Loucy (cell line): ENCODE measurements around the gene USP20.
A peak's percentile ranks its signal among the peaks of the same experiment; 100 is the strongest.

Experiments used
- EZH2phosphoT487 ChIP-seq: fragments of 200-600 bp; IDR thresholded peaks from 2 replicates; pipeline ENCODE4 v1.6.1; 2018; ENCODE audit warnings: antibody characterized with exemption, mild to moderate bottlenecking, moderate library complexity, borderline replicate concordance
- TF ChIP-seq, protein P1 (sequence below): fragments of 200-600 bp; sonication (generic); conservative IDR thresholded peaks from 2 replicates; pipeline ENCODE4 v1.5.1; 2014; ENCODE audit warnings: mild to moderate bottlenecking, antibody characterized with exemption, low read length

DNA sequence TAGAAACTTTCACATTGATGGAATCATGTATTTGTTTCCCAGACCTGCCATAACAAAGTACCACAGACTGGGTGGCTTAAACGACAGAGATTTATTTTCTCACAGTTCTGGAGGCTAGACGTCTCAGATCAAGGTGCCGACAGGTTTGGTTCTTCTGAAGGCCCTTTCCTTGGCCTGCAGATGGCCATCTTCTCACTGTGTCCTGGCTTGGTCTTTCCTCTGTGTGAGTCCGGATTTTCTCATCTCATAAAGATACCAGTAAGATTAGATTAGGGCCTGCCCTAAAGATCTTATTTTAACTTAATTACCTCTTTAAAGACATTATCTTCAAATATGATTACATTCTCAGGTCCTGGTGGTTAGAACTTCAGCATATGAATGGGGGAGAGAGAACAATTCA lies 5.8 kb downstream of the USP20 start:
- TF ChIP-seq, protein P1, sequence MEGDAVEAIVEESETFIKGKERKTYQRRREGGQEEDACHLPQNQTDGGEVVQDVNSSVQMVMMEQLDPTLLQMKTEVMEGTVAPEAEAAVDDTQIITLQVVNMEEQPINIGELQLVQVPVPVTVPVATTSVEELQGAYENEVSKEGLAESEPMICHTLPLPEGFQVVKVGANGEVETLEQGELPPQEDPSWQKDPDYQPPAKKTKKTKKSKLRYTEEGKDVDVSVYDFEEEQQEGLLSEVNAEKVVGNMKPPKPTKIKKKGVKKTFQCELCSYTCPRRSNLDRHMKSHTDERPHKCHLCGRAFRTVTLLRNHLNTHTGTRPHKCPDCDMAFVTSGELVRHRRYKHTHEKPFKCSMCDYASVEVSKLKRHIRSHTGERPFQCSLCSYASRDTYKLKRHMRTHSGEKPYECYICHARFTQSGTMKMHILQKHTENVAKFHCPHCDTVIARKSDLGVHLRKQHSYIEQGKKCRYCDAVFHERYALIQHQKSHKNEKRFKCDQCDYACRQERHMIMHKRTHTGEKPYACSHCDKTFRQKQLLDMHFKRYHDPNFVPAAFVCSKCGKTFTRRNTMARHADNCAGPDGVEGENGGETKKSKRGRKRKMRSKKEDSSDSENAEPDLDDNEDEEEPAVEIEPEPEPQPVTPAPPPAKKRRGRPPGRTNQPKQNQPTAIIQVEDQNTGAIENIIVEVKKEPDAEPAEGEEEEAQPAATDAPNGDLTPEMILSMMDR, result peak; percentile 13; the same call in 1 of the 2 replicates
- no peak for TF ChIP-seq EZH2phosphoT487
